RKO (cell line): ENCODE measurements around the gene PPP2R5C.

Source experiments
- DNase-seq: peaks from one replicate; pipeline ENCODE4 v3.0.0-alpha.2; 2016; ENCODE audit warnings: low spot score

Gene PPP2R5C

GRCh38 chr14:101840649-101841369, 79.3 kb downstream of the PPP2R5C start:
- DNase-seq = no peak

GRCh38 chr14:101843038-101843437, 81.5 kb downstream of the PPP2R5C start:
- DNase-seq = no peak

GRCh38 chr14:101843665-101844064, 82.2 kb downstream of the PPP2R5C start:
- DNase-seq = no peak

GRCh38 chr14:101844219-101844618, 82.7 kb downstream of the PPP2R5C start:
- no peak for DNase-seq

- no peak for DNase-seq
Measured at GRCh38 chr14:101844751-101845150, 83.2 kb downstream of the PPP2R5C start.

- DNase-seq = no peak
Measured at GRCh38 chr14:101845496-101845895, 84.0 kb downstream of the PPP2R5C start.

- DNase-seq = no peak
Measured at GRCh38 chr14:101845896-101846295, 84.4 kb downstream of the PPP2R5C start.

- no peak for DNase-seq
Measured at GRCh38 chr14:101849125-101849524, 87.6 kb downstream of the PPP2R5C start.

GRCh38 chr14:101849640-101850039, 88.1 kb downstream of the PPP2R5C start:
- DNase-seq = no peak

GRCh38 chr14:101851183-101851582, 89.7 kb downstream of the PPP2R5C start:
- no peak for DNase-seq

GRCh38 chr14:101851736-101852405, 90.4 kb downstream of the PPP2R5C start:
- no peak for DNase-seq

- no peak for DNase-seq
Measured at GRCh38 chr14:101852785-101853184, 91.3 kb downstream of the PPP2R5C start.

- DNase-seq = no peak
Measured at GRCh38 chr14:101853455-101854018, 92.0 kb downstream of the PPP2R5C start.

- no peak for DNase-seq
Measured at GRCh38 chr14:101854366-101854765, 92.9 kb downstream of the PPP2R5C start.

- no peak for DNase-seq
Measured at GRCh38 chr14:101855958-101856357, 94.4 kb downstream of the PPP2R5C start.

GRCh38 chr14:101856536-101856935, 95.0 kb downstream of the PPP2R5C start:
- DNase-seq = no peak

GRCh38 chr14:101857226-101857625, 95.7 kb downstream of the PPP2R5C start:
- no peak for DNase-seq

GRCh38 chr14:101858791-101859537, 97.5 kb downstream of the PPP2R5C start:
- no peak for DNase-seq

GRCh38 chr14:101859538-101859902, 98.0 kb downstream of the PPP2R5C start:
- DNase-seq = no peak

GRCh38 chr14:101859958-101860357, 98.4 kb downstream of the PPP2R5C start:
- DNase-seq = no peak

- DNase-seq = no peak
Measured at GRCh38 chr14:101861464-101861863, 100.0 kb downstream of the PPP2R5C start.

GRCh38 chr14:101862177-101862576, 100.7 kb downstream of the PPP2R5C start:
- DNase-seq = peak; percentile 10

- no peak for DNase-seq
Measured at GRCh38 chr14:101862711-101863110, 101.2 kb downstream of the PPP2R5C start.
